ENCODE measurements around the gene TAF4.

DNA sequence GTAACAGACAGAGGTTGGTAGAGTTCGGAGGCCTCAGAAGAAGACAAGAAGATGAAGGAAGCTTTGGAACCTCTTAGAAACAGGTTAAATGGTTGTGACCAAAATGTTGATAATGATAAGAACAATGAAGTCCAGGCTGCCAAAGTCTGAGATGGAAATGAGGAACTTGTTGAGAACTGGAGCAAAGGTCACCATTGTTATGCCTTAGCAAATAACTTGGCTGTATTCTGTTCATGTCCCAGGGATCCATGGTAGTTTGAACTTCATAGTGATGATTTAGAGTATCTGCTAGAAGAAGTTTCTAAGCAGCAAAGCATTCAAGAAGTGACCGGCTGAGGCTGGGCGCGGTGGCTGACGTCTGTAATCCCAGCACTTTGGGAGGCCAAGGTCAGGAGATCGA lies 45.5 kb upstream of the TAF4 start:
- TF ChIP-seq, protein P1, sequence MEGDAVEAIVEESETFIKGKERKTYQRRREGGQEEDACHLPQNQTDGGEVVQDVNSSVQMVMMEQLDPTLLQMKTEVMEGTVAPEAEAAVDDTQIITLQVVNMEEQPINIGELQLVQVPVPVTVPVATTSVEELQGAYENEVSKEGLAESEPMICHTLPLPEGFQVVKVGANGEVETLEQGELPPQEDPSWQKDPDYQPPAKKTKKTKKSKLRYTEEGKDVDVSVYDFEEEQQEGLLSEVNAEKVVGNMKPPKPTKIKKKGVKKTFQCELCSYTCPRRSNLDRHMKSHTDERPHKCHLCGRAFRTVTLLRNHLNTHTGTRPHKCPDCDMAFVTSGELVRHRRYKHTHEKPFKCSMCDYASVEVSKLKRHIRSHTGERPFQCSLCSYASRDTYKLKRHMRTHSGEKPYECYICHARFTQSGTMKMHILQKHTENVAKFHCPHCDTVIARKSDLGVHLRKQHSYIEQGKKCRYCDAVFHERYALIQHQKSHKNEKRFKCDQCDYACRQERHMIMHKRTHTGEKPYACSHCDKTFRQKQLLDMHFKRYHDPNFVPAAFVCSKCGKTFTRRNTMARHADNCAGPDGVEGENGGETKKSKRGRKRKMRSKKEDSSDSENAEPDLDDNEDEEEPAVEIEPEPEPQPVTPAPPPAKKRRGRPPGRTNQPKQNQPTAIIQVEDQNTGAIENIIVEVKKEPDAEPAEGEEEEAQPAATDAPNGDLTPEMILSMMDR (conservative IDR thresholded peaks at IDR 0.05 in 1 of 2, IDR thresholded peaks at IDR 0.05 in 1 of 2; ENCODE audit: low read depth in 1 of 2, low read length in 2 of 2), result no peak
- no peak for TF ChIP-seq EZH2 (IDR thresholded peaks at IDR 0.05; ENCODE audit: low read length, missing control alignments)

Data from fibroblast of lung (primary cell).